Subcutaneous adipose tissue (tissue), 4 donors: ENCODE measurements around the gene SERGEF. TPM values are rescaled to one million over a fixed set of nuclear protein-coding genes. Genes with fewer than 3 reads are reported as not detected.

Source experiments
- total RNA-seq, 4 donors: library from RNA; depleted of rRNA; stranded (reverse); fragments of >200 nt; gene quantifications; one replicate each; pipeline ENCODE4 v1.1.0, GENCODE V29; 2016
- TF ChIP-seq, protein P1 (sequence below): fragments of 450-650 bp; IDR thresholded peaks from one replicate; pipeline ENCODE4 v1.5.1; 2016; ENCODE audit warnings: low read depth, mild to moderate bottlenecking, control low read depth, antibody characterized with exemption, moderate library complexity

Gene SERGEF
- total RNA-seq, 4 donors from 2014 or later, result 22.2 to 27.9 (median 26.1) TPM

GRCh38 chr11:17905477-17905876 is 107.4 kb downstream of the SERGEF start:
- TF ChIP-seq, protein P1, sequence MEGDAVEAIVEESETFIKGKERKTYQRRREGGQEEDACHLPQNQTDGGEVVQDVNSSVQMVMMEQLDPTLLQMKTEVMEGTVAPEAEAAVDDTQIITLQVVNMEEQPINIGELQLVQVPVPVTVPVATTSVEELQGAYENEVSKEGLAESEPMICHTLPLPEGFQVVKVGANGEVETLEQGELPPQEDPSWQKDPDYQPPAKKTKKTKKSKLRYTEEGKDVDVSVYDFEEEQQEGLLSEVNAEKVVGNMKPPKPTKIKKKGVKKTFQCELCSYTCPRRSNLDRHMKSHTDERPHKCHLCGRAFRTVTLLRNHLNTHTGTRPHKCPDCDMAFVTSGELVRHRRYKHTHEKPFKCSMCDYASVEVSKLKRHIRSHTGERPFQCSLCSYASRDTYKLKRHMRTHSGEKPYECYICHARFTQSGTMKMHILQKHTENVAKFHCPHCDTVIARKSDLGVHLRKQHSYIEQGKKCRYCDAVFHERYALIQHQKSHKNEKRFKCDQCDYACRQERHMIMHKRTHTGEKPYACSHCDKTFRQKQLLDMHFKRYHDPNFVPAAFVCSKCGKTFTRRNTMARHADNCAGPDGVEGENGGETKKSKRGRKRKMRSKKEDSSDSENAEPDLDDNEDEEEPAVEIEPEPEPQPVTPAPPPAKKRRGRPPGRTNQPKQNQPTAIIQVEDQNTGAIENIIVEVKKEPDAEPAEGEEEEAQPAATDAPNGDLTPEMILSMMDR, result no peak

- TF ChIP-seq, protein P1, result no peak
These were observed 111.4 kb downstream of the SERGEF start for GRCh38 chr11:17901481-17901880.

DNA sequence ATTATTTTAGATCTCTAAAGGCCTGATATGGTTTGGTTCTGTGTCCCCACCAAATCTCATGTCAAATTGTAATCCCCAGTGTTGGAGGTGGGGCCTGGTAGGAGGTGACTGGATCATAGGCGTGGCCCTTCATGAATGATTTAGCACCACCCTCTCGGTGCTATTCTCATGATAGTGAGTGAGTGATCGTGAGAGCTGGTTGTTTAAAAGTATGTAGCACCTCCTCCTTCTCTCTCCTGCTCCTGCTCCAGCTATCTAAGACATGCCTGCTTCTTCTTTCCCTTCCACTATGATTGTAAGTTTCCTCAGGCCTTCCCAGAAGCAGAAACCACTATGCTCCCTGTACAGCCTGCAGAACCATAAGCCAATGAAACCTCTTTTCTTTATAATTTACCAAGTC is 114.1 kb downstream of the SERGEF start:
- TF ChIP-seq, protein P1, result no peak

DNA sequence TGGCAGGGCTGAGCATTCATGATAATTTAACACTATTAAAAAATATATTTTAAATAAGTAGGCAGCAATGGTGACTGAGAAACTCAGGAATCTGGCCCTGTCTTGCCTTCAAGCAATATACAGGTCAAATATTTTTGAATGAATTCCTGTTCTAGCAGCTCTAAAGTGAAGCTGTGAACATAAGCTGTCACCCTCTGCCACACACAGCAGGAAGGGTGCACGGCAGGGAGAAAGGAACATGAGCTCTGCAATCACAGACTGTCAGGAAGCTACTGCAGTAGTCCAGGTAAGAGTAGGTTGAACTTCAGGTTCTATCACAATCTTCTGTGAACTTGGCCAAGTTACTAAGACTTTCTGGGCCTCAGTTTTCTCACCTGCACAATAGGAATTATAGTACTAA is 114.8 kb downstream of the SERGEF start:
- TF ChIP-seq, protein P1, result no peak

- TF ChIP-seq, protein P1, result no peak
These were observed 115.4 kb downstream of the SERGEF start for GRCh38 chr11:17897495-17897894.

DNA sequence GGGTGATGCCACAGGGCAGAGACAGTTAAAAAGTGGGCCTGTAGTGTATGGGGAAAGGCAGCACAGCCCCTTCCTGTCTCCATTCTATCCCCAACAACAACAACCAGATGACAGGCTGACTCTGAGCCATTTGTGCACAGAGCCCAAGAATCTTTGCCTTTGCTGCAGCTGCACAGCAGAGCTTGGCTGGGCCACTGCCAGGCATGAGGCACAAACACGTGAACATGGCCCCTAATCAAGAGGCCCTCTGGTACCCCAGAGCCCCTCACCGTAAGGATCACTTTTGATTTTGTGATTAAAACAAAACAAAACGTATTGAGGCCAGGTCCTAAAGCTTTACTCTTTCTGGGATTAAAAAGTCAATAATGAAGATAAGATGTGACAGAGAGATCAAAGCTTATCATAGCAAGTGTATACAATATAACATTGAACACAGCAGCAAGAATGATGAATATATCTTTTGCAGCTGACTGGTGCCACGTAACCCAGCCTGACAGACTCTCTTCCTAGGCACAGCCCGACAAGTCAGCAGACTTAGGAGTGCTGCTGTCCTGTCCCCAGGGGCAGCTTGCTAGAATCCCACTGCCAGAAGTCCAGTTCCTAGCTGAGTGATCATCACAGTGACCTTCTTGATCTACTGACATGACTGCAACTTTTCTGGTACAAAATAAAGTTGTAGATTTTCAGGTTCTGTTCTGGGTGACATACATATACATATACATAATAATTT is 117.8 kb downstream of the SERGEF start:
- TF ChIP-seq, protein P1, result no peak

- TF ChIP-seq, protein P1, result no peak
These were observed 120.4 kb downstream of the SERGEF start for GRCh38 chr11:17892409-17892808.
